ENCODE data around the gene PRR22. TPM values are rescaled to one million over a fixed set of nuclear protein-coding genes. Genes with fewer than 3 reads are reported as not detected.

The PRR22 gene
- total RNA-seq, 1 experiment from 2014 or later = 8.1 TPM

DNA sequence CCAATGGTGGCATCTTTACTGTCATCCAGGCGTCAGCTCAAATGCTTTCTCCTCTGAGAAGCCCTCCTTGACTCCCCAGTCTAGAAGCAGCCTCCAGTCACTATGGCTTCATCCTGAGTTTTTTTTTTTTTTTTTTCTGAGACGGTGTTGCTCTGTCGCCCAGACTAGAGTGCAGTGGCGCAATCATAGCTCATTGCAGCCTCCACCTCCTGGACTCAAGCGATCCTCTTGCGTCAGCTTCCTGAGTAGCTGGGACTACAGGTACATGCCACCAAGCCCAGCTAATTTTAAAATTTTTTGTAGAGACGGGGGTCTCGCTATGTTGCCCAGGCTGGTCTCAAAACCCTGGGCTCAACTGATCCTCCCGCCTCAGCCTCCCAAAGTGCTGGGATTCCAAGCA, 24.5 kb upstream of the PRR22 start:
- H3K9me3 Mint-ChIP-seq = no peaks in the 10 kb centered on the region
- Histone ChIP-seq H4K5ac (ENCODE audit: insufficient read length, low read depth, low read length) (no peak overlapping the region), H3K56ac (ENCODE audit: insufficient read length, low read depth, low read length) (no peak overlapping the region), H2AFZ (ENCODE audit: low read length) (no peak overlapping the region), H3K18ac (ENCODE audit: insufficient read length, low read depth, low read length) (no peak overlapping the region), H3K79me1 (ENCODE audit: insufficient read depth, low read depth, low read length, poor library complexity, severe bottlenecking) (no peaks in the 10 kb centered on the region), H3K4me1 (ENCODE audit: insufficient read depth, low read length) (no peaks in the 10 kb centered on the region), H2AK5ac (ENCODE audit: insufficient read length, low read length) (no peak overlapping the region), H2BK15ac (ENCODE audit: low read depth, low read length) (no peak overlapping the region), H3K27ac (ENCODE audit: insufficient read length, low read depth, low read length) (no peak overlapping the region), H4K91ac (ENCODE audit: insufficient read length, low read depth, low read length) (no peak overlapping the region), H3T11ph (ENCODE audit: low read length) (no peak overlapping the region), H4K8ac (replicated peaks; ENCODE audit: insufficient read length, low read depth, low read length) (no peak overlapping the region), H2BK20ac (ENCODE audit: low read depth, low read length, poor library complexity, severe bottlenecking) (no peak overlapping the region), H3K14ac (ENCODE audit: insufficient read depth, low read length) (no peak overlapping the region), H3K23me2 (ENCODE audit: insufficient read length, low read depth, low read length, poor library complexity, severe bottlenecking) (peaks cover 6% of the 10 kb centered on the region), H3K9me3 (ENCODE audit: control insufficient read depth, low read depth, low read length) (no peaks in the 10 kb centered on the region), H3K4ac (ENCODE audit: low read depth, low read length) (no peak overlapping the region), H3K27me3 (ENCODE audit: insufficient read depth, low read length) (no peaks in the 10 kb centered on the region; the same call in 1 of the 2 replicates), H3K4me2 (ENCODE audit: insufficient read depth, insufficient read length, low read length) (no peak overlapping the region), H2BK120ac (ENCODE audit: low read depth, low read length, poor library complexity, severe bottlenecking) (no peak overlapping the region), H2BK5ac (ENCODE audit: insufficient read length, low read length) (no peak overlapping the region), H3K23ac (ENCODE audit: insufficient read length, low read depth, low read length) (no peak overlapping the region), H2BK12ac (ENCODE audit: insufficient read length, low read depth, low read length) (no peak overlapping the region), H3K79me2 (ENCODE audit: insufficient read depth, low read length) (no peaks in the 10 kb centered on the region), H3K9ac (ENCODE audit: extremely low read depth, insufficient read length, low read length) (no peak overlapping the region), H4K20me1 (ENCODE audit: control insufficient read depth, insufficient read depth, insufficient read length) (no peaks in the 10 kb centered on the region)
- H3K4me3 Mint-ChIP-seq = no peak overlapping the region
- no peak for DNase-seq
- H3K27ac Mint-ChIP-seq = no peak overlapping the region
- WGBS (ENCODE audit: extremely low coverage, insufficient read length, low lambda C conversion rate) = no CpG with 5 or more reads among the region's 9 CpGs
- H3K36me3 Mint-ChIP-seq (ENCODE audit: insufficient read depth in 1 of 3, low read depth in 3 of 3) = no peaks in the 10 kb centered on the region
- peaks cover 18% of the 10 kb centered on the region for H3K27me3 Mint-ChIP-seq (ENCODE audit: low read depth)
- peaks cover 12 to 18% of the 10 kb centered on the region in 2 experiments for H3K4me1 Mint-ChIP-seq
- TF ChIP-seq, protein P1, sequence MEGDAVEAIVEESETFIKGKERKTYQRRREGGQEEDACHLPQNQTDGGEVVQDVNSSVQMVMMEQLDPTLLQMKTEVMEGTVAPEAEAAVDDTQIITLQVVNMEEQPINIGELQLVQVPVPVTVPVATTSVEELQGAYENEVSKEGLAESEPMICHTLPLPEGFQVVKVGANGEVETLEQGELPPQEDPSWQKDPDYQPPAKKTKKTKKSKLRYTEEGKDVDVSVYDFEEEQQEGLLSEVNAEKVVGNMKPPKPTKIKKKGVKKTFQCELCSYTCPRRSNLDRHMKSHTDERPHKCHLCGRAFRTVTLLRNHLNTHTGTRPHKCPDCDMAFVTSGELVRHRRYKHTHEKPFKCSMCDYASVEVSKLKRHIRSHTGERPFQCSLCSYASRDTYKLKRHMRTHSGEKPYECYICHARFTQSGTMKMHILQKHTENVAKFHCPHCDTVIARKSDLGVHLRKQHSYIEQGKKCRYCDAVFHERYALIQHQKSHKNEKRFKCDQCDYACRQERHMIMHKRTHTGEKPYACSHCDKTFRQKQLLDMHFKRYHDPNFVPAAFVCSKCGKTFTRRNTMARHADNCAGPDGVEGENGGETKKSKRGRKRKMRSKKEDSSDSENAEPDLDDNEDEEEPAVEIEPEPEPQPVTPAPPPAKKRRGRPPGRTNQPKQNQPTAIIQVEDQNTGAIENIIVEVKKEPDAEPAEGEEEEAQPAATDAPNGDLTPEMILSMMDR (conservative IDR thresholded peaks at IDR 0.05) = no peak

Measured in H9 (cell line).